ENCODE results near the gene AREG.

DNA sequence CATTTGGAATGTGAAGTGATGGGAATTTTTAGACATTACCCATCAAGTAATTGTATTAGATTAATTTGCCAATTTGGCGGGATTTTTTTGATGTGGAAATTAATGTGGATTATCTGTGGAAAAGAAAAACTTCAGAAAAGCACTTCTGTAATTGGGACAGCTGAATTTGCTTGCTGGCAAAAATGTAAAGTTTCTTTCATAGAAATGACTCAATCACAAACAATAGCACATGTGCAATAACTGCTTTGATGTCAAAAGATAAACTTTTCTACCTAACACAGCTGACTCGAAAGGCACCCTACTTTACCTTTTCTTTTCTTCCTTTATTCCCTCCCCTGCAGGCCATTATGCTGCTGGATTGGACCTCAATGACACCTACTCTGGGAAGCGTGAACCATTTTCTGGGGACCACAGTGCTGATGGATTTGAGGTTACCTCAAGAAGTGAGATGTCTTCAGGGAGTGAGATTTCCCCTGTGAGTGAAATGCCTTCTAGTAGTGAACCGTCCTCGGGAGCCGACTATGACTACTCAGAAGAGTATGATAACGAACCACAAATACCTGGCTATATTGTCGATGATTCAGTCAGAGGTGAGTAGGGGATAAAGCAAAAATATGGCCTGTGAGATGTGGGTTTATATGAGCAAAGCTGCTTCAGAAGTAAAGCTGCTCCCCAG, 1.4 kb downstream of the AREG start:
- TF ChIP-seq, protein P1, sequence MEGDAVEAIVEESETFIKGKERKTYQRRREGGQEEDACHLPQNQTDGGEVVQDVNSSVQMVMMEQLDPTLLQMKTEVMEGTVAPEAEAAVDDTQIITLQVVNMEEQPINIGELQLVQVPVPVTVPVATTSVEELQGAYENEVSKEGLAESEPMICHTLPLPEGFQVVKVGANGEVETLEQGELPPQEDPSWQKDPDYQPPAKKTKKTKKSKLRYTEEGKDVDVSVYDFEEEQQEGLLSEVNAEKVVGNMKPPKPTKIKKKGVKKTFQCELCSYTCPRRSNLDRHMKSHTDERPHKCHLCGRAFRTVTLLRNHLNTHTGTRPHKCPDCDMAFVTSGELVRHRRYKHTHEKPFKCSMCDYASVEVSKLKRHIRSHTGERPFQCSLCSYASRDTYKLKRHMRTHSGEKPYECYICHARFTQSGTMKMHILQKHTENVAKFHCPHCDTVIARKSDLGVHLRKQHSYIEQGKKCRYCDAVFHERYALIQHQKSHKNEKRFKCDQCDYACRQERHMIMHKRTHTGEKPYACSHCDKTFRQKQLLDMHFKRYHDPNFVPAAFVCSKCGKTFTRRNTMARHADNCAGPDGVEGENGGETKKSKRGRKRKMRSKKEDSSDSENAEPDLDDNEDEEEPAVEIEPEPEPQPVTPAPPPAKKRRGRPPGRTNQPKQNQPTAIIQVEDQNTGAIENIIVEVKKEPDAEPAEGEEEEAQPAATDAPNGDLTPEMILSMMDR (conservative IDR thresholded peaks at IDR 0.05; ENCODE audit: low read depth in 2 of 2) = no peak
- TF ChIP-seq REST (IDR thresholded peaks at IDR 0.05; ENCODE audit: unreplicated experiment) (no peak), CREB1 (CRISPR knock-in tag; IDR thresholded peaks at IDR 0.05; ENCODE audit: low read depth) (no peak), EZH2phosphoT487 (IDR thresholded peaks at IDR 0.05; ENCODE audit: unreplicated experiment) (no peak), EZH2 (IDR thresholded peaks at IDR 0.05; ENCODE audit: low read depth, unreplicated experiment) (no peak), JUNB (IDR thresholded peaks at IDR 0.05; ENCODE audit: unreplicated experiment) (no peak), STAT1 (IDR thresholded peaks at IDR 0.05; ENCODE audit: unreplicated experiment) (no peak), POLR2AphosphoS5 (IDR thresholded peaks at IDR 0.05; ENCODE audit: low read depth) (no peak), ZNF331 (CRISPR knock-in tag; IDR thresholded peaks at IDR 0.05; ENCODE audit: low read depth) (no peak)
